HEK293T (cell line): ENCODE measurements around the gene RPTOR.

Experiments used
- BHLHE40 ChIP-seq: fragments of 450-650 bp; IDR thresholded peaks from 2 replicates; pipeline ENCODE4 v1.6.1; 2016; ENCODE audit warnings: mild to moderate bottlenecking, moderate library complexity, borderline replicate concordance
- ELF4 ChIP-seq: fragments of 450-650 bp; IDR thresholded peaks from 2 replicates; pipeline ENCODE4 v1.6.1; 2017; ENCODE audit warnings: antibody characterized with exemption
- FOXM1 ChIP-seq: fragments of 450-650 bp; IDR thresholded peaks from 2 replicates; pipeline ENCODE4 v1.6.1; 2017; ENCODE audit warnings: mild to moderate bottlenecking, borderline replicate concordance
- SP1 ChIP-seq: fragments of 450-650 bp; IDR thresholded peaks from 2 replicates; pipeline ENCODE4 v1.6.1; 2017
- TARDBP ChIP-seq: fragments of 450-650 bp; IDR thresholded peaks from 2 replicates; pipeline ENCODE4 v1.6.1; 2016

DNA sequence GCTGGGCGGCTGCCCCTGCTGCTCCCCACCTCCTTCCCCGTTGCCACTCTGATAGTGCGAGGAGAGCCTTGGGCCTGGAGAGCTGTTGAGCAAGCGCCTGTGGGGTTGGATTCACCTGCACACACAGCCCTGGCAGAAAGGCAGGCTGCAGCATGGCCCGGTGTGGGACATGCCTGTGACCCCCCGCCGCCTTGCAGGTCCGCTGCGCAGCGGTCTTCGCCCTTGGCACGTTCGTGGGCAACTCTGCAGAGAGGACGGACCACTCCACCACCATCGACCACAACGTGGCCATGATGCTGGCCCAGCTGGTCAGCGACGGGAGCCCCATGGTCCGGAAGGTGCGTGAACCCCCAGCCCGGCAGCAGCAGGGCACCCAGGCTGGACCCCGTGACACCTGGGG is 340.2 kb downstream of the RPTOR start:
- TF ChIP-seq BHLHE40: no peak
- TF ChIP-seq SP1: no peak
- TF ChIP-seq TARDBP: no peak
- no peak for TF ChIP-seq FOXM1
- no peak for TF ChIP-seq ELF4
